Measurements from ENCODE around the gene C1orf167. TPM values are rescaled to one million over a fixed set of nuclear protein-coding genes. Genes with fewer than 3 reads are reported as not detected.

Gene C1orf167
- total RNA-seq, 1 donor from 2014 or later, result not detected

DNA sequence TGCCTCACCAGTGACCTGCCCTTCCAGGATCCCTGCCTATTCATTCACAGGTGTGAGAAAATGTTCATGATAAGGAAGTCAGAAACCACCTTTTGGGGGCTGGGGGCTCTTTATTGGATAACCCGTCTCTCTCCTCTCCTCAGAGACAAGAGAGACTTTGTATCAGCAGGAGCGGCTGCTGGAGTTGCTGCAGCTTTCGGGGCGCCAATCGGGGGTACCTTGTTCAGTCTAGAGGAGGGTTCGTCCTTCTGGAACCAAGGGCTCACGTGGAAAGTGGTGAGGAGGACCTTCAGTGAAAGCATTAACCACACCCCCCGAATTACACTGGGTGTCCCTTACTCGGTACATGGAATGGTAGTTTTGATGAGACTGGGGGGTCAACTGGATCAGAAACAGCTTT, 65.0 kb downstream of the C1orf167 start:
- DNase-seq (ENCODE audit: low read depth), result no peak
- Histone ChIP-seq H3K27me3 (ENCODE audit: control insufficient read depth, insufficient read depth, low read length) (no peaks in the 10 kb centered on the region), H3K36me3 (ENCODE audit: control insufficient read depth, insufficient read depth, low read length) (peaks cover 6% of the 10 kb centered on the region), H3K4me3 (ENCODE audit: low read depth, low read length) (no peak overlapping the region)
- TF ChIP-seq, protein P1, sequence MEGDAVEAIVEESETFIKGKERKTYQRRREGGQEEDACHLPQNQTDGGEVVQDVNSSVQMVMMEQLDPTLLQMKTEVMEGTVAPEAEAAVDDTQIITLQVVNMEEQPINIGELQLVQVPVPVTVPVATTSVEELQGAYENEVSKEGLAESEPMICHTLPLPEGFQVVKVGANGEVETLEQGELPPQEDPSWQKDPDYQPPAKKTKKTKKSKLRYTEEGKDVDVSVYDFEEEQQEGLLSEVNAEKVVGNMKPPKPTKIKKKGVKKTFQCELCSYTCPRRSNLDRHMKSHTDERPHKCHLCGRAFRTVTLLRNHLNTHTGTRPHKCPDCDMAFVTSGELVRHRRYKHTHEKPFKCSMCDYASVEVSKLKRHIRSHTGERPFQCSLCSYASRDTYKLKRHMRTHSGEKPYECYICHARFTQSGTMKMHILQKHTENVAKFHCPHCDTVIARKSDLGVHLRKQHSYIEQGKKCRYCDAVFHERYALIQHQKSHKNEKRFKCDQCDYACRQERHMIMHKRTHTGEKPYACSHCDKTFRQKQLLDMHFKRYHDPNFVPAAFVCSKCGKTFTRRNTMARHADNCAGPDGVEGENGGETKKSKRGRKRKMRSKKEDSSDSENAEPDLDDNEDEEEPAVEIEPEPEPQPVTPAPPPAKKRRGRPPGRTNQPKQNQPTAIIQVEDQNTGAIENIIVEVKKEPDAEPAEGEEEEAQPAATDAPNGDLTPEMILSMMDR (IDR thresholded peaks at IDR 0.05; ENCODE audit: insufficient read depth, low read length, poor library complexity, severe bottlenecking), result no peak

DNA sequence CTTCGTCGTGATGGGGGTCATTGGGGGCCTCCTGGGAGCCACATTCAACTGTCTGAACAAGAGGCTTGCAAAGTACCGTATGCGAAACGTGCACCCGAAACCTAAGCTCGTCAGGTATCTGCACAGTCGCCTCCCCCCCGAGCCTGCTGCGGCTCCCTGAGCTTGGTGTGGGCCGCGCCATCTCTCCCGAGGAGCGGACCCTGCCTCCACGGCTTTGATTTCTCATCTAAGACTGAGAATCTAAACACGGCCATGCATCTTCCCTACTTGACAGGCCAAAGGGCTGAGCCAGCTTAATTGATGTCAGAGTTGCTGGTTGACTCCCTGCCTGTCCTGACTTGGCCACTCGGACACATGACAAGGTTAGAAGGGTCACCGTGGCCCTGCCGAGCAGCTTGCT, 66.5 kb downstream of the C1orf167 start:
- Histone ChIP-seq H3K27me3 (ENCODE audit: control insufficient read depth, insufficient read depth, low read length) (no peaks in the 10 kb centered on the region), H3K4me3 (ENCODE audit: low read depth, low read length) (no peak overlapping the region), H3K36me3 (ENCODE audit: control insufficient read depth, insufficient read depth, low read length) (peaks cover 6% of the 10 kb centered on the region)
- TF ChIP-seq, protein P1 (IDR thresholded peaks at IDR 0.05; ENCODE audit: insufficient read depth, low read length, poor library complexity, severe bottlenecking), result no peak
- no peak for DNase-seq (ENCODE audit: low read depth)

DNA sequence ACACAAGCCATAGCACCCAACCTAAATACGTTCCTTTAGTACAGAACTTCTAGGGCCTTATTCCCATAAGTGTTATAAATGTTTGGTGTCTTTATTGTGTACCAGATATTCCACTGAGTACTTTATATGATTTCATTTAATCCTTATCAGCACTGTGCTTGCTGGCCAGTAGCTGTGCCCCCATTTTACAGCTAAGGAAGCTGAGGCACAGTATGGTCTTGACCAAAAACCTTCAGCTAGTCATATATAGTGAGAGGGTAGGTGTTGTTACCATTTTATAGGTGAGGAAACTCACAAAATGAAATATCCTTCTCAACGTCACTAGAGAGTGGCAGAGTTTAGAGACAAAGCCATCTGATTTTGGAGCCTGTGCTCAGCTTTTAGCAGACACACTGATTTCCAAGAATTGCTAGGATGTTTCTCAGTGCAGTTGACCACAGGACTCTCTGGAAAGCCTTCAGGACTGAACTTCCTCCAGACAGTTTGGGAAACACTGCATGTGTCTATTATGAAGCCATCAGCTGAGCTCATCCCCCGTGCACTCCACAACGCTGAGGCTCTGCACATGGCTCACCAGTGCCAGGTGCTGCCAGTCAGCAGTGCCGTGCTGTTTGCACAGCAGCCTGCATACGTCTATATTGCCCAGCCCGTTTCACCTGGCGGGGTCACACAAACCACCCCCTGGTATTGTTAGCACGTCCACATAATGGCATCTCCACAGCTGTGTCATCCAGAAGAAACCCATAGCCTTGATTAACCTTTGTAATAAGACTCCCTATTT, 70.1 kb downstream of the C1orf167 start:
- DNase-seq (ENCODE audit: low read depth), result no peak
- TF ChIP-seq, protein P1 (IDR thresholded peaks at IDR 0.05; ENCODE audit: insufficient read depth, low read length, poor library complexity, severe bottlenecking), result no peak
- Histone ChIP-seq H3K36me3 (ENCODE audit: control insufficient read depth, insufficient read depth, low read length) (peaks cover 8% of the 10 kb centered on the region), H3K4me3 (ENCODE audit: low read depth, low read length) (no peak overlapping the region), H3K27me3 (ENCODE audit: control insufficient read depth, insufficient read depth, low read length) (no peaks in the 10 kb centered on the region)

DNA sequence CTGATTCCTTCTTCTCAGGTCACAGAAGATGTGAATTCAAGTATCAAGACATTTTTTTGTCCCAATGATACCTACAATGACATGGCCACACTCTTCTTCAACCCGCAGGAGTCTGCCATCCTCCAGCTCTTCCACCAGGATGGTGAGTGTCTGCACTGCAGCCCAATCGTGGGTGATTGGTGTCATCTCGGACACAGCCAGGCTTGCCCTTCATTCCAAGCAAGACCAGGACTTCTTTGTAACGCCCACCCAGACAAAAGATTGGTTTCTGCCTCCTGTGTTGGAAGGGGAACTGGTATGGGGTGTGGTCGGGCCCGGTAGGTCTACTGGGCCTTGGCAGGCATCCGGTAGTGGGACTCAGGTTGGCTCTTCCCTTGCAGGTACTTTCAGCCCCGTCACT, 71.5 kb downstream of the C1orf167 start:
- peaks cover 4% of the 10 kb centered on the region for H3K36me3 ChIP-seq (ENCODE audit: control insufficient read depth, insufficient read depth, low read length)
- DNase-seq (ENCODE audit: low read depth), result no peak
- H3K27me3 ChIP-seq (ENCODE audit: control insufficient read depth, insufficient read depth, low read length), result no peaks in the 10 kb centered on the region
- TF ChIP-seq, protein P1 (IDR thresholded peaks at IDR 0.05; ENCODE audit: insufficient read depth, low read length, poor library complexity, severe bottlenecking), result no peak
- H3K4me3 ChIP-seq (ENCODE audit: low read depth, low read length), result no peak overlapping the region

DNA sequence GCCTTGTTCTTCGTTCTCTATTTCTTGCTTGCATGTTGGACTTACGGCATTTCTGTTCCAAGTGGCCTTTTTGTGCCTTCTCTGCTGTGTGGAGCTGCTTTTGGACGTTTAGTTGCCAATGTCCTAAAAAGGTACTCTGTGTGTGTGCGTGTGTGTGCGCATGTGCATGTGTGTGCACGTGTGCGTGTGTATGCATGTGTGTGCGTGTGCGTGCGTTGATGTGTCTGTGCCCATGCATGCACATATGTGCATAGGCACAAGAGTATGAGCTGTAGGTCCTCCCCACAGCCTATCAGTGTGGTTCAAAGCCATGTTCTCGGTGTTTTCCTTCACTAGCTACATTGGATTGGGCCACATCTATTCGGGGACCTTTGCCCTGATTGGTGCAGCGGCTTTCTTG, 71.9 kb downstream of the C1orf167 start:
- Histone ChIP-seq H3K27me3 (ENCODE audit: control insufficient read depth, insufficient read depth, low read length) (no peaks in the 10 kb centered on the region), H3K4me3 (ENCODE audit: low read depth, low read length) (no peak overlapping the region), H3K36me3 (ENCODE audit: control insufficient read depth, insufficient read depth, low read length) (peaks cover 4% of the 10 kb centered on the region)
- no peak for DNase-seq (ENCODE audit: low read depth)
- TF ChIP-seq, protein P1 (IDR thresholded peaks at IDR 0.05; ENCODE audit: insufficient read depth, low read length, poor library complexity, severe bottlenecking), result no peak

All from kidney epithelial cell (primary cell).